ENCODE results near the gene EPHA8. TPM values are rescaled to one million over a fixed set of nuclear protein-coding genes. Genes with fewer than 3 reads are reported as not detected.

The EPHA8 gene
- polyA plus RNA-seq, 3 donors, result 1.5 to 2.6 (median 2.3) TPM

- no peak for DNase-seq (ENCODE audit: extremely low read depth in 1 of 11, low read depth in 9 of 11, low spot score in 4 of 11)
Measured at GRCh38 chr1:22628698-22629444, 65.6 kb downstream of the EPHA8 start.

DNA sequence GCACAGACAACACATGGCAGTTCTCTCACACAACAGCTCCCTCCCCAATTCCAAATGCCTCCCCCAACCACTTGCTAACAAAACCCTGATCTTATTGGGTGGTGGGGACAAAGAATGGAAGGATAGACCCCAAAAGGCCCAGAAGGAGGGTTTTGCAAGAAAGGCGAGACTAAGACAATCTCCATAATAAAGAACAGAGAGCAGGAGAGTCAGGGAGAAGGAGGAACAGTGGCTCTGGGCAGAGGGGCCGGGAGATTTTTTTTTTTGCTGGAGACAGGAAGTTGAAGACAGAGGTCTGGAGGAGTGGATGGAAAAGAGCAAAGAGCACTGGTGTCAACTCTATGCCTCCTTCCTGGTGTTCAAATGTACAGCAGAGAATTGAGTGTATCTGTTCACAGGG is 66.6 kb downstream of the EPHA8 start:
- no peak for DNase-seq (ENCODE audit: extremely low read depth in 1 of 11, low read depth in 9 of 11, low spot score in 4 of 11)

GRCh38 chr1:22633697-22634463 is 70.6 kb downstream of the EPHA8 start:
- DNase-seq (ENCODE audit: extremely low read depth in 1 of 11, low read depth in 9 of 11, low spot score in 4 of 11), result no peak

DNA sequence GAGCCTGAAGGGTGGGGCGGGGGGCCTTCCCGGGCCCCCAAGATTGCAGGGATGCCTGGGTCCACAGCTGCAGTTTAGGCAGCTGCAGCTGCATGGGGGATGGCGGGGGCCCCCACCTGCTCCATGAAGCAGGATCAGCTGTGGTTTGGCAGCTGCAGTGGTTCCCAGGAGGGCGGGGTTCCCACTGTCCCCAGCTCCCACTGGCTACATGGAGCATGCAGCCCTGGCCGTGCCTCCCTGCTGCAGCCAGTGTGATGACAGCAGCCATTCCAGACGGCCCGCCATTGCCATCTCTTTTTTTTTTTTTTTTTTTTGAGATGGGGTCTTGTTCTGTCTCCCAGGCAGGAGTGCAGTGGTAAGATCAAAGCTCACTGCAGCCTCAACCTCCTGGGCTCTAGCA is 72.1 kb downstream of the EPHA8 start:
- no peak for DNase-seq (ENCODE audit: extremely low read depth in 1 of 11, low read depth in 9 of 11, low spot score in 4 of 11)

- DNase-seq (ENCODE audit: extremely low read depth in 1 of 11, low read depth in 9 of 11, low spot score in 4 of 11), result peak in 1 of 11 donors; percentile 6
Measured at GRCh38 chr1:22636353-22636752, 73.1 kb downstream of the EPHA8 start, which contains the start of gene C1QA. Gene C1QA (plus strand): TSS chr1:22636628. CDS start chr1:22637617, 989 bp downstream.

DNA sequence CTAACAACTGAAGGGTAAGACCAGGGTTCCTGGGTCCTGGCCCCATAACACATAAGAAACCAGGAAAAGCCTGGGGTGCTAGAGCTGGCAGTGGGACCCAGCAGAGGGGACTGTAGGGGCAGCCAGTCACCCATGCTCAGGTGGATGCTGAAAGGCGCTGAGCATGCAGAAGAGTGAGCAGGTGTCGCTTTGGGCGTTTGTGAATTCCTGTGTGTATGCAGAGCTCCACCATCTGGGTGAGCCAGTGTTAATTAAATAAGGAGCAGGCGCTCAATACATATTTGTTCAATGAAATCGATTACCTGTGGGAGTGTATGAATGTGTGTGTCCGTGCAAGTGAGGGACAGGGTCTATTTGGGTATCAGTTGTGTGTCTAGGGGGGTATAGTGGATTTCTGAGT is 73.6 kb downstream of the EPHA8 start:
- DNase-seq (ENCODE audit: extremely low read depth in 1 of 11, low read depth in 9 of 11, low spot score in 4 of 11), result no peak

DNA sequence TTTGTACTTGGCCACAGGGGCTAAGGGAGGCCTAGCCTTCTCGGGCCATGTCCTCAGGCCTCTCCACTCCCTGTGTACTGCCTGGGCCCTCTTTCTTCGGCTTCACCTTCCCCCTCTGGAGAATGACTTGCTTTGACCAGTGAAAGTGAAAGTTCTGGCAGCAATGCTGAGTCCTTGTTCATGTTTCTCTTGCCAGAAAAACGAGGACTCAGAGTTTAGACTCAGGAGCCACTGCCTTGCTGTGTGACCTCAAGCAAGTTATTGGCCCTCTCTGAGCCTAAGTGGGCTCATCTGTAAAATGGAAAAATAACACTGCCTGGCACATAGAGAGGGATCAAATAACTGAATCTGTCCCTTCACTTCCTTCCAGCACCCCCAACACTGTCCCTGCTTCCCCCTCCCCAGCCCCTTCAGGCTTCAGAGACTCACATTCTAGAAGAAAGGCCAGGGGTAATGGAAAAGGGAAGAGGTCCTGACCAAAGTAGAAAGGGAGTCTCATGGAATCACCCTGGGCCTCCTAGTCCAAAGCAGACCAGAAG is 74.7 kb downstream of the EPHA8 start:
- DNase-seq (ENCODE audit: extremely low read depth in 1 of 11, low read depth in 9 of 11, low spot score in 4 of 11), result no peak

- DNase-seq (ENCODE audit: extremely low read depth in 1 of 11, low read depth in 9 of 11, low spot score in 4 of 11), result no peak
Measured at GRCh38 chr1:22638476-22639234, 75.4 kb downstream of the EPHA8 start.

DNA sequence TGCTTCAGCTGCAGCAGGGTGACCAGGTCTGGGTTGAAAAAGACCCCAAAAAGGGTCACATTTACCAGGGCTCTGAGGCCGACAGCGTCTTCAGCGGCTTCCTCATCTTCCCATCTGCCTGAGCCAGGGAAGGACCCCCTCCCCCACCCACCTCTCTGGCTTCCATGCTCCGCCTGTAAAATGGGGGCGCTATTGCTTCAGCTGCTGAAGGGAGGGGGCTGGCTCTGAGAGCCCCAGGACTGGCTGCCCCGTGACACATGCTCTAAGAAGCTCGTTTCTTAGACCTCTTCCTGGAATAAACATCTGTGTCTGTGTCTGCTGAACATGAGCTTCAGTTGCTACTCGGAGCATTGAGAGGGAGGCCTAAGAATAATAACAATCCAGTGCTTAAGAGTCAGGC is 76.0 kb downstream of the EPHA8 start:
- no peak for DNase-seq (ENCODE audit: extremely low read depth in 1 of 11, low read depth in 9 of 11, low spot score in 4 of 11)

GRCh38 chr1:22641247-22641646 is 78.0 kb downstream of the EPHA8 start:
- DNase-seq (ENCODE audit: extremely low read depth in 1 of 11, low read depth in 9 of 11, low spot score in 4 of 11), result no peak

DNA sequence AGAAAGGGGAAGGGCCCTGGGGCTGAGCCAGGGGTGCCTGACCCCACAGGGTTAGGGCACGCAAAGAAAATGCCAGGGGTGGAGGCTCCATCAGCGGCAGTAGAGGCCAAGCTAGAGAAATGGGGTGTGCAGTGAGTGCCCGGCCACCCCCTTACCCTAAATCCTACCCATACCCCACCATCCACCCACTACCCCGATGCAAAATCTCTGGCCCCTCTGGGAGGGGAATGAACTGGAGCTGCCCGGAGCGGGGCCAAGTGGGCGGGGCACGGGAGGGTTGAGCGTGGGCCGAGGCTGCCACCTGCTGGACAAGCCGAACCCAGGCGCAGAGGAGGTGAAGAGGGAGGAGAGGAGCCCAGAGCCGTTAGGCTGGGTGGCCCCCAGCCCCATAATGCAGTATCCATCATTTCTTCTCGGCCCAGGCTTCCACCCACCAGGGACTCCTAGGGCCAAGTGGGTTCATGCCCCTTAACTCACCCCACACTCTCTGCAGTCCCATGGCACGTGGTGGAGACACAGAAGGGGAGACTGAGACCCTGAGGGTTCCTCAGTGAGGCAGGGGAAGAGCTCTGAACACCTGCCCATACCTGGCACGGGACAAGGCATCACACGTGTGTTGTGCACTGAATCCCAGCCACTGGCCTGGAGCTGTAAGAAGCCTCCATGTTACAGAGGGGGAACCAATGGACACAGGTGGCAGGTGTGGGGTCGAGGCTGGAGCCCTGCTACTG is 78.8 kb downstream of the EPHA8 start:
- peak in 7 of 11 donors; percentile 13 to 54 (median 45) for DNase-seq (ENCODE audit: extremely low read depth in 1 of 11, low read depth in 9 of 11, low spot score in 4 of 11)

GRCh38 chr1:22643381-22643780 is 80.1 kb downstream of the EPHA8 start, which contains the start of gene C1QC:
Gene C1QC (plus strand): TSS chr1:22643633. CDS start chr1:22644024, 391 bp downstream.
- DNase-seq (ENCODE audit: extremely low read depth in 1 of 11, low read depth in 9 of 11, low spot score in 4 of 11), result no peak

GRCh38 chr1:22643928-22644327 is 80.6 kb downstream of the EPHA8 start:
- DNase-seq (ENCODE audit: extremely low read depth in 1 of 11, low read depth in 9 of 11, low spot score in 4 of 11), result no peak

GRCh38 chr1:22645931-22646330 is 82.6 kb downstream of the EPHA8 start:
- no peak for DNase-seq (ENCODE audit: extremely low read depth in 1 of 11, low read depth in 9 of 11, low spot score in 4 of 11)

DNA sequence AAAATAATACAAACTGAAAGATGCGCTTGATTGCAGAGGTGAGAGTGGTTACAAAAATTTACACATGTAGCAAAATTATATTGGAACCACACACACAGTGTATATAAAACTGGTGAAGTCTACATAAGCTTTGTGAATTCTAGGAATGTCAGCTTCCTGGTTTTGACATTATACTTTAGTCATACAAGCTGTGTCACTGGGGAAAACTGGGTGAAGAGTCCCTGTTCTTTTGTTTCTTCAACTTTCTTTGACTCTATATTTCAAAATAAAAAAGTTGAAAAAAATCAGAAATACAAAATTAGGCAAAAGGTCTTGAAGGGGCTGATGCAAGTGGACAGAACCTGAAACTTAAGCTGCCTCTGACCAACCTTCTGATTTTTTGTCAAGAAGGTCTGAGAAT is 83.1 kb downstream of the EPHA8 start:
- no peak for DNase-seq (ENCODE audit: extremely low read depth in 1 of 11, low read depth in 9 of 11, low spot score in 4 of 11)

- DNase-seq (ENCODE audit: extremely low read depth in 1 of 11, low read depth in 9 of 11, low spot score in 4 of 11), result no peak
Measured at GRCh38 chr1:22650089-22650693, 86.9 kb downstream of the EPHA8 start.

GRCh38 chr1:22651941-22652856 is 88.9 kb downstream of the EPHA8 start:
- DNase-seq (ENCODE audit: extremely low read depth in 1 of 11, low read depth in 9 of 11, low spot score in 4 of 11), result no peak

Data from renal cortex interstitium (tissue), 11 donors.